GM21529 (cell line): Measurements from ENCODE around the gene FBXO33.
A peak's percentile ranks its signal among the peaks of the same experiment; 100 is the strongest.

Experiments used
- ATAC-seq: cut with Tn5 transposase; IDR thresholded peaks from one replicate; pipeline ENCODE4 v1.9.1; 2021; ENCODE audit not compliant: unreplicated experiment

FBXO33 gene

GRCh38 chr14:39431416-39432178, 636 bp downstream of the FBXO33 start:
- peak; percentile 21 for ATAC-seq

GRCh38 chr14:39430762-39431415, 1.3 kb downstream of the FBXO33 start:
- no peak for ATAC-seq

GRCh38 chr14:39428118-39428517, 4.1 kb downstream of the FBXO33 start:
- no peak for ATAC-seq

GRCh38 chr14:39426605-39427004, 5.6 kb downstream of the FBXO33 start:
- no peak for ATAC-seq

GRCh38 chr14:39425947-39426346, 6.3 kb downstream of the FBXO33 start:
- no peak for ATAC-seq

GRCh38 chr14:39423793-39424192, 8.4 kb downstream of the FBXO33 start:
- no peak for ATAC-seq

- no peak for ATAC-seq
Observed at GRCh38 chr14:39422243-39422642, 10.0 kb downstream of the FBXO33 start.

GRCh38 chr14:39419272-39419671, 13.0 kb downstream of the FBXO33 start:
- ATAC-seq: no peak

DNA sequence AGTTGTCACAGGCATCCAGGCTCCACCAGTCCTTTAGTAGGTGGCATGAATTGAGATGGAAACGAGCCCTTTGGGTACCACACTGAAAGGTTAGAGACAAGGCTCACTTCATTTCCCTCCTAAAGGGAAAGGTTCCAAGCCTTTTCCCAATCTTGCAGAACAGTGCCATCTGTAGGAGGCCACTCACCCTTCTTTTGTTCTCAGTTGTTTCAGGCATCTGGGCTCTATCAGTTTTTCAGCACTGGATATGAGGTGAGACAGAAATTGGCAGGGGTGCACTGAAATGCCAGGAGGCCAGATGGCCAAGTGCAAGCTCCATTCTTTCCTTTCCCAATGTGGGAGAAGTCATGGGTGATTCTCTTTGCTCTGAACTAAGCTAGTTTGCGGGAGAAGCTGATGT, 15.2 kb downstream of the FBXO33 start:
- no peak for ATAC-seq

DNA sequence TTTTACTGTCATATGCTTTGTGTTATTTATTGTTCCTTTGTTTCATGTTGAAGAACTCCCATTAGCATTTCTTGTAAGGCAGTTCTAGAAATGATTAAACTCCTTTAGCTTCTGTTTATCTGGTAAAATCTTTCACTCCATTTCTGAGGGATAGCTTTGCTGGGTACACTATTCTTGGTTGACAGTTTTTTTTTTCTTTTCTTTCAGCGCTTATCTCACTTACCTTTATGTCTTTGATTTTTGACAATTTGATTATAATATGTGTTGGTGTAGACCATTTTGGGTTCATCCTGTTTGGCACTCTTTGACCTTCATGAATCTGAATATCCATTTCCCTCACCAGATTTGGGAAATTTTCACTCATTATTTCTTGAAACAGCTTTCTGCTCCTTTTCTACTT, 16.2 kb downstream of the FBXO33 start:
- no peak for ATAC-seq

DNA sequence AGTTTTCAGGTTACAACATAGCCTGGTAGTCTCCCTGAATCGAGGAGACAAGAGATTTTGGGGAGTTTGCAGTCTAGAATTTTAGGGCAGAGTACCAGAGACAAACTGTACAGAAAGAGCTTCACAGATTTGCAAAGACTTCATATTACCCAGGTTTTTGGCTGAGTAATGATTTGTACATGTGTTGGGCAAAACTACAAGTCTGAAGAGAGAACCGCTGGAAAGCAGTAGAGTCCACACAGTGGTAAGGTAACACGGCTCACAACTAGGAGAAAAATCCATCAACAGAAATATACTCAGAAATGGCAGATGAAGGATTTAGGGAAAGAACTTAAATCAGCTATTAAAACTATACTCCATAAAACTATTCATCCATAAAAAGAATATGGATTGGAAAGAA, 25.7 kb downstream of the FBXO33 start:
- no peak for ATAC-seq

DNA sequence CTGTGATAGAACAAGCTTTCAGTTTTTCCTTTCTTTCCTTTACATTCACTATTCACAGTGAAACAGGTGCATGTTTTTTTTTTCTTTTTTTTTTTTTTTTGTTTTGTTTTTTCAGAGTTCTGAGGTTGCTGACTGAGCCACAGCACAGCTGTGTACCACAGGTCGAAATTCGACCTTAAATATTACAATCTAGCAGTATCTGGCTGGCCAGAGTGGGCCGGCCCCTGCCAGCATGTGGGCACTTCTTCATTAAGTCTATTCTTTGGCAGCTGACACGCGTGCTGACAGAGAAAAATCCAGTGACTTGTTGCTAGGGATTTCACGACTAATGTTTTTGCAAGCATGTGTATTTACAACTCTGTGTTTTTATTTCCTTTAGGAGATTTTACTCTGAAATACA, 33.9 kb downstream of the FBXO33 start:
- no peak for ATAC-seq

DNA sequence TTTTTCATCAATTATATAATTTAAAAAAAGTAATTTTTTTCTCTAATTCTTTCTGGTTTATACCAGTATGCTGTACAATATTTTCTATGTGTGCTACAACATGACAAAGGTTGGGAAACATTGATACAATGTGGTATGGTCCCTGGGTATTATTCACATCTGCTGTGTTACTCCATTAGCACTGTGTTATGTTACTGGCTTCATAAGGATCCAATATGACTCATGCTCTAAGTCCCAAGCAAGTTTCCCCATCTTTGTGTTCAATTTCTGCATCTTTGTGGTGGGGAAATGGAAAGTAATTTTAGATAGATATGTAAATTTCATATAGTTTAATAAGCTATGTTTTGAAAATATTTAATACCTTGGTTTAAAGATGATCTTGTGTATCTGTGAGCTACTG, 35.8 kb downstream of the FBXO33 start:
- no peak for ATAC-seq

GRCh38 chr14:39395555-39396254, 36.5 kb downstream of the FBXO33 start:
- no peak for ATAC-seq

DNA sequence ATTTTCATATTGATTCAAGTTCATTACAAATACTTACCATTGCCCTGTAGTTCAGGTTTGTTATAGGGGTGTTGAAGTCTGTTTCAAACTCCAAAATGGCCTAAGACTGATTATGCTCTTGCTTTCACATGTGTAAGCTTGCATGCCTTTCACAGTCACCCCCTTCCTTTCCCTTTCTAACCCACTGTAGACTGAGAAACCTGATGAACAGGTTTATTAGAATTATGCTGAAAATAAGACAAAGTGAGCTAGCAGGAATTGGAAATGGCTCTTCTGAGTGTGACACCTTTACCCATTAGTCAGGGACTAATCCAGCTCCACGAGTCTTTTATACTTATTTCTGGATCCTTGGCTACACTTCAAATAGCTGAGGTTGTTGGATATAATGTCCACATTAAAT, 38.9 kb downstream of the FBXO33 start:
- ATAC-seq: no peak

DNA sequence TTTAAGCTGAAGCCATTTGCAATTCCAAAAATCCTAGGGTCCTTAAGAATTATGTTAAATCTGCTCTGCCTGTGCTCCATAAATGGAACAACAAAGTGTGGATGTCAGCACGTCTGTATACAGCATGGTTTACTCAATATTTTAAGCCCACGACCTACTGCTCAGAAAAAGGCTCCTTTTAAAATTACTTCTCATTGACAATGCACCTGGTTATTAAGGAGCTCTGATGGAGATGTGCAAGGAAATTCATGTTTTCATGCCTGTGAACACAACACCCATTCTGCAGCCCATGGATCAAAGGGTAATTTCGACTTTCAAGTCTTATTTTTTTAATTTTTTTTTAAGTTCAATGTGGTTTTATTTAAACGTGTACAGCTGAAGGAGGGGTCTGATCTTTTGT, 48.1 kb downstream of the FBXO33 start:
- ATAC-seq: no peak

DNA sequence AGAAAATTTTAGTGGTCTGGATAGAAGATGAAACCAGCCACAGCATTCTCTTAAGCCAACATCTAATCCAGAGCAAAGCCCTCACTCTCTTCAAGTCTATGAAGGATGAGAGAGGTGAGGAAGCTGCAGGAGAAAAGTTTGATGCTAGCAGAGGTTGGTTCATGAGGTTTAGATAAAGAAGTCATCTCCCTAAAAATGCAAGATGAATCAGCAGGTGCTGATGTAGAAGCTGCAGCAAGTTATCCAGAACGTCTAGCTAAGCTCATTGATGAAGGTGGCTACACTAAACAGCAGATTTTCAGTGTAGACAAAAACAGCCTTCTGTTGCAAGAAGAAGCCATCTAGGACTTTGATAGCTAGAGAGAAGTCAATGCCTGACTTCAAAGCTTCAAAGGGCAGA, 48.5 kb downstream of the FBXO33 start:
- no peak for ATAC-seq

DNA sequence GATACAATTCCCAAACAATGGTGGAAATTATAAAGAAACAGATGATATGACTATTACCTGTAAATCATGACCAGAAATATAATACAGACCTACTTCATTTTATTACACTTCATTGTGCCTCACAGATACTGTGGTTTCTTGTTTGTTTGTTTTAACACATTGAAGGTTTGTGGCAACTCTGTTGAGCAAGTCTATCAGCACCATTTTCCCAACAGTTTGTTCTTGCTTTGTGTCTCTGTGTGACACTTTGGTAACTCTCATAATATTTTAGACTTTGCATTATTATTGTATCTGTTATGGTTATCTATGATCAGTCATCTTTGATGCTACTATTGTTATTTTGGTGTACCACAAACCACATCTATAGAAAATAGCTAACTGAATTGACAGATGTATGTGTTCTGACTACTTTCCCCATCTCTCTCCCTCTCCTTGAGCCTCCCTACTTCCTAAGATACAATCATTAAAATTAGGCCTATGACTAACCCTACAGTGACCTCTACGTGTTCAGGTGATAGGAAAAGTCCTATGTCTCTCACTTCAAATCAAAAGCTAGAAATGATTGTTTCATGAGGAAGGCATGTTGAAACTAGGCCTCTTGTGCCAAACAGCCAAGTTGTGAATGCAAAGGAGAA, 49.1 kb downstream of the FBXO33 start:
- ATAC-seq: peak; percentile 42

DNA sequence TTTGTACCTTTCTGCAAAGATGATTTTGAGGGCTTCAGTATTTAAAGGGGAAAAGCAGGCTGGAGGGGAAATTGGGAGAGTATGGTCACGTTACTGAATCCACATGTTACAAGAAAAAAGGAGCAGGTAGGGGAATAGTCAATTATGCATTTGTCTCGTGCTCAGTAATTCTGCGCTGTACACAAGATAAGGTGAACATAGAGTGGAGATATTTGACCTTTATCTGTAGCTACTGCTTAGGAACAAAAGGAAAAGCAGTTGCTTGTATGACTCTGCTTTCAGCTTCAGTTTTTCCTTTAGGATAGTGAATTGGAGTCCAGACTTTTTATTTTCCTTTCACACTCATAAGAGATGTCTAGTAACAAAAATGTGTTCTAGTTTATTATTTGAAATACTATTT, 49.8 kb downstream of the FBXO33 start:
- ATAC-seq: no peak

GRCh38 chr14:39381366-39381765, 50.9 kb downstream of the FBXO33 start:
- ATAC-seq: no peak

DNA sequence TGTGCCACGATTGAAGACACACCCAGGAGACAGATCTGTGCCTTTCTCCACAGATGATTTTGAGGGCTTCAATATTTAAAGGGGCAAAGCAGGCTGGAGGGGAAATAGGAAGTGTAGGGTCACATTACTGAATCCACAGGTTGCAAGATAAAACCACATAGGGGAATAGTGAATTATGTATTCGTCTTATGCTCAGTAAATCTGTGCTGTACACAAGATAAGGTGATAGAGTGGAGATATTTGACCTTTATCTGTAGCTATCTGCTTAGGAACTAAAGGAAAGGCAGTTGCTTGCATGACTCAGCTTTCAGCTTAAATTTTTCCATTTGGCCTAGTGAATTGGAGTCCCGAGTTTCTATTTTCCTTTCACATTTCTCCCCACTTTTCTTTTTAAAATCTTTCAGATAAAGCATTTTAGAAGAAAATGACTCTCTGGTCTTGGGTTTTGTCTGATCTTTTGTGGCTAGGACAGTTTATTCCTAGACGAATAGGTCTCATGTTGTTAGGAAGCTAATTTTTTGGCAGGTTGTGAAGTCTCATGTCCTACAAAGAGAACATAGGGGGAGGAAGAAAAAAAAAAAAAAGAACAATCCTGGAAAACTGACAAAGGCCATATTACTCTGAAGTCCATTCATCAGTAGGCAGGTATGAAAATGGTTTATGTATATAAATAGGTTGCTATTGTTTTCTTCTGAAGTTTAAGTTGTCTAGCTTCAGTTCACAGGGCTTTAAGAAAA, 55.4 kb downstream of the FBXO33 start:
- no peak for ATAC-seq
